GM10266 (cell line): ENCODE results near the gene PROC.
"Not testable (repeated sequence)": the region's sequence is repeated elsewhere in the genome, so short reads cannot be mapped to it uniquely, and the experiment has no call there.

Experiments
- DNase-seq: peaks from one replicate; pipeline ENCODE4 v3.0.0; 2012; ENCODE audit errors: extremely low spot score
- CTCF ChIP-seq: IDR thresholded peaks from 2 replicates; pipeline ENCODE4 v1.5.1; 2012; ENCODE audit warnings: mild to moderate bottlenecking, low read depth; ENCODE audit not compliant: control insufficient read depth, insufficient read depth; ENCODE audit errors: missing control alignments

The PROC gene

GRCh38 chr2:127449414-127449813, 31.2 kb downstream of the PROC start:
- TF ChIP-seq CTCF: no peak
- DNase-seq: no peak

DNA sequence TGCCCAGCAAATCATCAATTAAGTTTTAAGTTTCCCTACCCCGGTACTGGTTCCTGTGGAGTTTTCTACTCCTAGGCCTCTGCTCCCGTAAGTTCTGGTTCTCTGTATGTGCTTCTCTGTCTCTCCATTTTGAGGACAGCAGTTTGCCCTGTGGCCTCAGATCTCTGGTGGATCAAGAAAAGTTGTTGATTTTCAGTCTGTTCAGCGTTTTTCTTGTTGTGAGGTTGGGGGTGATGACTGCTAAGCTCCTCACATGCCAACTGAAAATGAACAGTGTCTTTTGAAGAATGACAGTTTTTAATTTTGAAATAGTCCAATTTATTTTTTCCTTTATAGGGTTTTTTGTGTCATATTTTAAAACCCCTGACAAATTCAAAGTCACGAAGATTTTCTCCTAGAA, 31.7 kb downstream of the PROC start:
- DNase-seq: no peak

DNA sequence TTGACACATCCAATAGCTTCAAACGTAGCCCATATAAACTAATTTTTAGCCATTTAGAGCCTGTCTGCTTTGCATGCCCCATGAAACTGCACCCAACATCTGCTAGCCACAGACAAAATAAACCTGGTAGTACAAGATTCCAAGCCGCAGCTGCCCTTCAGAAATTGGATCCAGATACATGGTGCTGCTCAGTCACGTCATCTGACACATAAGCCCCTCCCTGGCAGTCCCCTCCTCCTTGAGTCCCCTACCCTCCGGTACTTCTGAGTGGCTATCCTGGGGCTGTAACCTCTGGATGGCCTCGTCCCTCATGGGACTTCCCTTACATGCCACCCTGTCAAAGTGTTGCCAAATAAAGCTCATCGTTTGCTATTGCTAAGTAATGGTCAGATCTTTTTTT, 33.8 kb downstream of the PROC start:
- TF ChIP-seq CTCF: no peak
- DNase-seq: no peak

More for the DNA sequence above, 31.7 kb downstream of the PROC start:
- no peak for TF ChIP-seq CTCF

DNA sequence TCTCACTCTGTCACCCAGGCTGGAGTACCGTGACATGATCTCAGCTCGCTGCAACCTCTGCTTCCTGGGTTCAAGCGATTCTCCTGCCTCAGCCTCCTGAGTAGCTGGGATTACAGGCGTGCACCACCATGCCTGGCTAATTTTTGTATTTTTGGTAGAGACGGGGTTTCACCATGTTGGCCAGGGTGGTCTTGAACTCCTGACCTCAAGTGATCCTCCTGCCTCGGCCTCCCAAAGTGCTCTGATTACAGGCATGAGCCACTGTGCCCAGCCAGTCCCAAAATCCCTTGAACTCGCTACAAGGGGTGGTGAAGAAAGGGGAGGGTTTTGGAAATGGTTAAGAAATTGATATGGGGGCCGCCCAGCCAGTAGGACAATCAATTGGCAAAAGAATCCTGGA, 34.2 kb downstream of the PROC start:
- DNase-seq: not testable (repeated sequence)

- DNase-seq: no peak
- TF ChIP-seq CTCF: no peak
Observed at GRCh38 chr2:127453013-127453391, 34.8 kb downstream of the PROC start.

DNA sequence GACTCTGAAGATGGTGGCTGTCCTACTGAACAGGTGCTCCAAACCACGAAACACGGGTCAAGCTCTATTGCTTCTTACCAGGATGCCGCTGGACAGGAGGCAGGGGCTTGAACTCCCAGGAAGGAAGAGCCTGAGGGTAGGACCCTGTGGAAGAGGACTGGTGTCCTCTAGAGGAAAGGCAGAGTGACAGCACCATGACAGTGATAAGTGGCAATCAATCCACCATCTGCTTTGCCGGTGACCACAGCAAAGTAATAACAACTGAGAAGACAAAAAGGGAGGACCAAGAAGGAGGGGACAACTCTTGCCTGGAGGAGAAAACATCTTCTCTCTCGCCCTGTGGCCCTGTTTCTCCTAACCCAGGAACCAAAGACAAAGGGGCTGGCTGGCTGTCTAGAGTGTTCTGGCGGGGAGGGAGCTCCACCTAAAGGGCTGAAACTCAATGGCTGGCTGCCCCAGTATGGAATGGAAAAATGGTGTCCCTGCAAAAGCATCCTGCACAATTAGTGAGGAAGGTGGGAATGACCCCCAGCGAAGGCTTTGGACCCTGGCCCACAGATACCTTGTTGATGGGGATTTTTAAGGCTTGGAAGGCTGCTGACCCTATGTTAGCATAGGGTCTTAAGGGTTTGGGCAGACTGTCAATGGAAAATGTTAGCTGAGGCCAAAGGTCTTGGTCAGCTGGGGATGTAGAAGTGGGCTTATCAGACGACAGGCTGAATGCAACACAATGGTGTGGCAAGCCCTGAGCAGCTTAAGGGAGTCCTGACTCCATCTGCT, 35.4 kb downstream of the PROC start:
- no peak for TF ChIP-seq CTCF
- DNase-seq: no peak

- DNase-seq: no peak
- no peak for TF ChIP-seq CTCF
Observed at GRCh38 chr2:127454595-127455565, 36.7 kb downstream of the PROC start.
